ENCODE measurements around the gene CEACAM21.

CEACAM21 gene

DNA sequence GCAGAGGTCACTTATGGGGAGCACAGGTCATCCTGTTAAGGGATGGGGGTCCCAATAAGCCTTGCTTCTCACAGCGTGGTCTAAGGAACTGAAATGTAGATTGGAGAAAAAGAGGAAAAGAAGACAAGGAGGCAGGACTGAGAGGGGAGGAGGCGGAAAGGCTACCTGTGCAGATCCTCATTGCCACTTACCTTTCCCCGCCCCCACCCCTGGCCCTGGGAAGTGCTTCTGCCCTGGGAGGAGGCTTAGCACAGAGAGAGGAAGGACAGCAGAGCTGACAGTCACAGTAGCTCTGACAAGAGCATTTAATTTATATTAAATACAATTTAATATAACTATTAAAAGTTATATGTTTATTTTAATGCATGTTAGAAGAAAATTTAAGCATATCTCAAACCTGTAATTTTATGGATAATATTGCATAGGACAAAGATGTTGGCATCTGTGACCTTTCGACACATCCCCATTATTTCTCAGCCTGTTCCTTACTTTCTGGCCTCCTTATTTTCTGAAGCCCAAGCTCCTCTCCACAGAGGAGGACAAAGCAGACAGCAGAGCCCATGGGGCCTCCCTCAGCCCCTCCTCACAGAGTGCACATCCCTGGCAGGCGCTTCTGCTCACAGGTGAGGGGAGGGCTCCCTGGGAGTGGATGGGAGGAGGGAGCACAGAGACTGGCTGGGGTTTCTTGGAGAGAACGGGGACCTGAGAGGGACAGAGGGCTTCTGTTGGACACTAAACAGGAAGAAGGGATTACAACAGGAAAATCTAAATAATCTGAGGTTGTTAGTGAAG lies 23.4 kb downstream of the CEACAM21 start:
- Histone ChIP-seq H3K4me3 (ENCODE audit: insufficient read depth in 1 of 2, low read depth in 1 of 2, low read length in 2 of 2) (no peak overlapping the region), H3K4ac (ENCODE audit: low read depth in 1 of 2, low read length in 2 of 2) (no peak overlapping the region), H3K36me3 (ENCODE audit: control insufficient read depth in 1 of 2, insufficient read depth in 2 of 2, low read depth in 1 of 2, low read length in 2 of 2) (no peaks in the 10 kb centered on the region), H2BK15ac (ENCODE audit: low read depth, poor library complexity, severe bottlenecking) (no peak overlapping the region), H3K4me2 (ENCODE audit: low read length, poor library complexity, severe bottlenecking) (no peak overlapping the region), H3K23ac (ENCODE audit: low read length in 2 of 2) (no peak overlapping the region), H4K91ac (ENCODE audit: low read length) (no peak overlapping the region), H4K8ac (ENCODE audit: low read length) (no peak overlapping the region), H3K14ac (ENCODE audit: low read length in 2 of 2) (no peak overlapping the region), H2BK5ac (ENCODE audit: low read depth, low read length, poor library complexity, severe bottlenecking) (no peak overlapping the region), H3K27ac (ENCODE audit: low read length, poor library complexity, severe bottlenecking) (no peak overlapping the region), H2BK12ac (ENCODE audit: low read length in 2 of 2) (no peak overlapping the region), H2BK120ac (ENCODE audit: low read depth, low read length) (no peak overlapping the region), H3K4me1 (ENCODE audit: control insufficient read depth, insufficient read depth, low read depth, low read length) (peaks cover 2% of the 10 kb centered on the region), H3K9ac (ENCODE audit: low read length) (no peak overlapping the region), H3K79me1 (replicated peaks; ENCODE audit: low read length, poor library complexity, severe bottlenecking) (no peaks in the 10 kb centered on the region), H3K18ac (ENCODE audit: low read depth in 1 of 2, low read length in 2 of 2) (no peak overlapping the region), H3K27me3 (ENCODE audit: control insufficient read depth in 1 of 2, insufficient read depth in 1 of 2, low read length in 2 of 2) (peaks cover 24 to 46% of the 10 kb centered on the region in 2 experiments), H2AK5ac (ENCODE audit: low read length, severe bottlenecking) (no peak overlapping the region), H2AFZ (ENCODE audit: low read depth, low read length) (no peak overlapping the region), H3K9me3 (ENCODE audit: control insufficient read depth, low read length) (no peaks in the 10 kb centered on the region)
- no peak for DNase-seq
- 28% methylated on average over 3 of the region's 6 CpGs for WGBS

DNA sequence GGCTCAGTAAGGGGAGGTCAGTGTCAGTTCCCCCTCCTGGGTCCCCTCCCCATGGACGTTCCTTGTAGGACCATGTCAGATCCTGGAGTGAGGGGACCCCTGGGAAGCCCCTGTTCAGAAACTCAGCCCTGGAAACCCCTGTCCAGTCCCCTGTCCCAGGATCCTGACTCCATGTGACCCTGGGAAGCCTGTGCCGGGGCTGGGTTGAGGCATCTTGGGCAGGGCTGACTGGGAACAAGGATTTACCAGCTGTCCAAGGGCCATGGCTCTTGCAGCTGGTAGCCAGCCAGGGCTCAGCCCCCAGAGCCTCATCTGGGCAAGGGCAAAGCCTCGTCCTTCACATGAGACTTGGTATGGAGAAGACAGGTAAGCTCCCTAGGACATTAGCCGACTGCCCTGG lies 25.8 kb downstream of the CEACAM21 start:
- no peak overlapping the region for H2BK5ac ChIP-seq (ENCODE audit: low read depth, low read length, poor library complexity, severe bottlenecking)
- H3K79me1 ChIP-seq (replicated peaks; ENCODE audit: low read length, poor library complexity, severe bottlenecking), result no peaks in the 10 kb centered on the region
- H2BK12ac ChIP-seq (ENCODE audit: low read length in 2 of 2), result no peak overlapping the region
- no peak overlapping the region for H2BK120ac ChIP-seq (ENCODE audit: low read depth, low read length)
- WGBS, result 43% methylated on average over 4 of the region's 4 CpGs
- H2AFZ ChIP-seq (ENCODE audit: low read depth, low read length), result no peak overlapping the region
- peaks cover 26 to 45% of the 10 kb centered on the region in 2 experiments for H3K27me3 ChIP-seq (ENCODE audit: control insufficient read depth in 1 of 2, insufficient read depth in 1 of 2, low read length in 2 of 2)
- no peak overlapping the region for H3K9ac ChIP-seq (ENCODE audit: low read length)
- H2AK5ac ChIP-seq (ENCODE audit: low read length, severe bottlenecking), result no peak overlapping the region
- no peak overlapping the region for H3K4ac ChIP-seq (ENCODE audit: low read depth in 1 of 2, low read length in 2 of 2)
- no peak overlapping the region for H3K27ac ChIP-seq (ENCODE audit: low read length, poor library complexity, severe bottlenecking)
- DNase-seq, result no peak
- no peak overlapping the region for H4K91ac ChIP-seq (ENCODE audit: low read length)
- no peak overlapping the region for H3K18ac ChIP-seq (ENCODE audit: low read depth in 1 of 2, low read length in 2 of 2)
- H3K9me3 ChIP-seq (ENCODE audit: control insufficient read depth, low read length), result no peaks in the 10 kb centered on the region
- H3K4me2 ChIP-seq (ENCODE audit: low read length, poor library complexity, severe bottlenecking), result no peak overlapping the region
- no peak overlapping the region for H3K4me3 ChIP-seq (ENCODE audit: insufficient read depth in 1 of 2, low read depth in 1 of 2, low read length in 2 of 2)
- H2BK15ac ChIP-seq (ENCODE audit: low read depth, poor library complexity, severe bottlenecking), result no peak overlapping the region
- peaks cover 2% of the 10 kb centered on the region for H3K4me1 ChIP-seq (ENCODE audit: control insufficient read depth, insufficient read depth, low read depth, low read length)
- H3K23ac ChIP-seq (ENCODE audit: low read length in 2 of 2), result no peak overlapping the region
- H3K14ac ChIP-seq (ENCODE audit: low read length in 2 of 2), result no peak overlapping the region
- H4K8ac ChIP-seq (ENCODE audit: low read length), result no peak overlapping the region
- no peaks in the 10 kb centered on the region for H3K36me3 ChIP-seq (ENCODE audit: control insufficient read depth in 1 of 2, insufficient read depth in 2 of 2, low read depth in 1 of 2, low read length in 2 of 2)

DNA sequence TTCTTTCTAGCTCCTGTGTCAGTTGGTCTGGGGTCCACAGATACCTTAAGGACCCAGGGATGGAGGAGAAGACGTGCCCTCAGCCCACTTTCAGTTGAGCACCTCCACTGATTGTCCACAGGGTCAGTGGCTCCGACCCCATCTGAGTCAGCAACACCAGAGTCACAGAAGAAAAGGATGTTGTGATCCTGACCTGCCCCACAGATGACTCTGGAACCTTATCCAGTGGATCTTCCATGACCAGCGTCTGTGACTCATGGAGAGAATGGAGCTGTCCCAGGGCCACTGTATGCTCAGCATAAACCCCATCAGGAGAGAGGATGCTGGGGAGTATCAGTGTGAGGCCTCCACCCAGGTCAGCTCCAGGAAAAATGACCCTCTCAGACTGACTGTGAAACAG lies 28.9 kb downstream of the CEACAM21 start:
- DNase-seq, result no peak
- Histone ChIP-seq H3K79me1 (replicated peaks; ENCODE audit: low read length, poor library complexity, severe bottlenecking) (no peaks in the 10 kb centered on the region), H3K27ac (ENCODE audit: low read length, poor library complexity, severe bottlenecking) (no peak overlapping the region), H3K23ac (ENCODE audit: low read length in 2 of 2) (no peak overlapping the region), H2AK5ac (ENCODE audit: low read length, severe bottlenecking) (no peak overlapping the region), H3K4me1 (ENCODE audit: control insufficient read depth, insufficient read depth, low read depth, low read length) (no peaks in the 10 kb centered on the region), H3K27me3 (ENCODE audit: control insufficient read depth in 1 of 2, insufficient read depth in 1 of 2, low read length in 2 of 2) (peaks cover 25 to 45% of the 10 kb centered on the region in 2 experiments), H2BK5ac (ENCODE audit: low read depth, low read length, poor library complexity, severe bottlenecking) (no peak overlapping the region), H2BK12ac (ENCODE audit: low read length in 2 of 2) (no peak overlapping the region), H2AFZ (ENCODE audit: low read depth, low read length) (no peak overlapping the region), H3K14ac (ENCODE audit: low read length in 2 of 2) (no peak overlapping the region), H3K4me2 (ENCODE audit: low read length, poor library complexity, severe bottlenecking) (no peak overlapping the region), H3K9ac (ENCODE audit: low read length) (no peak overlapping the region), H4K8ac (ENCODE audit: low read length) (no peak overlapping the region), H3K36me3 (ENCODE audit: control insufficient read depth in 1 of 2, insufficient read depth in 2 of 2, low read depth in 1 of 2, low read length in 2 of 2) (no peaks in the 10 kb centered on the region), H2BK15ac (ENCODE audit: low read depth, poor library complexity, severe bottlenecking) (no peak overlapping the region), H4K91ac (ENCODE audit: low read length) (no peak overlapping the region), H3K4me3 (ENCODE audit: insufficient read depth in 1 of 2, low read depth in 1 of 2, low read length in 2 of 2) (no peak overlapping the region), H2BK120ac (ENCODE audit: low read depth, low read length) (no peak overlapping the region), H3K18ac (ENCODE audit: low read depth in 1 of 2, low read length in 2 of 2) (no peak overlapping the region), H3K9me3 (ENCODE audit: control insufficient read depth, low read length) (no peaks in the 10 kb centered on the region), H3K4ac (ENCODE audit: low read depth in 1 of 2, low read length in 2 of 2) (no peak overlapping the region)
- WGBS, result 8% methylated on average over 3 of the region's 3 CpGs

DNA sequence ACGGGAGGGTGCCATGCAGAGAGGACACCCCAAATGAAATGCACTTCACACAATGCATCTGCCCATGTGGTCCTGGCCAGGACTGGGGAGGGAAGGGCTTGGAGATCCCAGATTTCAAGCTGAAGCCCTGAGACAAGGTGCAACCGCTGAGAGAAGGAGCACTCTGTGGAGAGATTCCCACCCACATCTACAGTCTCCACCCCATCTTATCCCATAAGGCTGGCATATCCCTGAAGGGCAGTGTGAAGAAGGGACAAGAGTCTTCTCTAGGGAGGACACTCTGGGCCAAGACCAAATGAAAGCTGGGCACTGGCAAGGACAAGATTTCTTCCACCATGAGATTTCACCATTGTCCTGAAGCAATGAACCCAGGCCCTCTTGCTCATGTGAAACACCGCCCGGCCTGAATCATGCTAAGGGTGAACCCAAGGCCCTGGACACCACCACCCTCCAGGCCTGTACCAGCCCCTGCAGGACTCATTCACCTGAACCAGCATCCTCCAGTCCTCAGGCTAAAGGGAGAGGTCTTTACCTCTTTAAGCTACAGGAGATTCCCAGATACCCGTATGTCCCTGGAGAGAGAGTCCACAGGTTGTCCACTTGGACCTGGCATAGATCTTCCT lies 30.4 kb downstream of the CEACAM21 start:
- peaks cover 21 to 36% of the 10 kb centered on the region in 2 experiments for H3K27me3 ChIP-seq (ENCODE audit: control insufficient read depth in 1 of 2, insufficient read depth in 1 of 2, low read length in 2 of 2)
- no peak for DNase-seq
- no peak overlapping the region for H4K8ac ChIP-seq (ENCODE audit: low read length)
- no peak overlapping the region for H3K14ac ChIP-seq (ENCODE audit: low read length in 2 of 2)
- H2BK120ac ChIP-seq (ENCODE audit: low read depth, low read length), result no peak overlapping the region
- H3K18ac ChIP-seq (ENCODE audit: low read depth in 1 of 2, low read length in 2 of 2), result no peak overlapping the region
- no peak overlapping the region for H4K91ac ChIP-seq (ENCODE audit: low read length)
- H3K9me3 ChIP-seq (ENCODE audit: control insufficient read depth, low read length), result no peaks in the 10 kb centered on the region
- H3K9ac ChIP-seq (ENCODE audit: low read length), result no peak overlapping the region
- H3K4ac ChIP-seq (ENCODE audit: low read depth in 1 of 2, low read length in 2 of 2), result no peak overlapping the region
- H2BK5ac ChIP-seq (ENCODE audit: low read depth, low read length, poor library complexity, severe bottlenecking), result no peak overlapping the region
- H3K27ac ChIP-seq (ENCODE audit: low read length, poor library complexity, severe bottlenecking), result no peak overlapping the region
- no peak overlapping the region for H2AFZ ChIP-seq (ENCODE audit: low read depth, low read length)
- H3K23ac ChIP-seq (ENCODE audit: low read length in 2 of 2), result no peak overlapping the region
- H3K4me2 ChIP-seq (ENCODE audit: low read length, poor library complexity, severe bottlenecking), result no peak overlapping the region
- no peaks in the 10 kb centered on the region for H3K36me3 ChIP-seq (ENCODE audit: control insufficient read depth in 1 of 2, insufficient read depth in 2 of 2, low read depth in 1 of 2, low read length in 2 of 2)
- H3K4me3 ChIP-seq (ENCODE audit: insufficient read depth in 1 of 2, low read depth in 1 of 2, low read length in 2 of 2), result no peak overlapping the region
- H2BK15ac ChIP-seq (ENCODE audit: low read depth, poor library complexity, severe bottlenecking), result no peak overlapping the region
- WGBS, result 67% methylated on average over 5 of the region's 5 CpGs
- H3K79me1 ChIP-seq (replicated peaks; ENCODE audit: low read length, poor library complexity, severe bottlenecking), result no peaks in the 10 kb centered on the region
- no peak overlapping the region for H2BK12ac ChIP-seq (ENCODE audit: low read length in 2 of 2)
- no peaks in the 10 kb centered on the region for H3K4me1 ChIP-seq (ENCODE audit: control insufficient read depth, insufficient read depth, low read depth, low read length)
- H2AK5ac ChIP-seq (ENCODE audit: low read length, severe bottlenecking), result no peak overlapping the region

Data from mesenchymal stem cell (in vitro differentiated cells and primary cell).